Measurements from ENCODE around the gene CAMKV.

Gene CAMKV

GRCh38 chr3:49865198-49865784 lies 4.4 kb downstream of the CAMKV start:
- Histone ChIP-seq H3K9me3 (ENCODE audit: control insufficient read depth, low read length) (no peaks in the 10 kb centered on the region), H2BK120ac (ENCODE audit: low read depth, low read length) (no peak overlapping the region), H2BK12ac (ENCODE audit: low read length in 2 of 2) (no peak overlapping the region), H3K79me1 (replicated peaks; ENCODE audit: low read length, poor library complexity, severe bottlenecking) (no peaks in the 10 kb centered on the region), H3K4me1 (ENCODE audit: control insufficient read depth, insufficient read depth, low read depth, low read length) (peaks cover 12% of the 10 kb centered on the region), H2BK15ac (ENCODE audit: low read depth, poor library complexity, severe bottlenecking) (no peak overlapping the region), H3K9ac (ENCODE audit: low read length) (no peak overlapping the region), H3K27ac (ENCODE audit: low read length, poor library complexity, severe bottlenecking) (no peak overlapping the region), H4K91ac (ENCODE audit: low read length) (no peak overlapping the region), H2AFZ (ENCODE audit: low read depth, low read length) (no peak overlapping the region), H3K23ac (ENCODE audit: low read length in 2 of 2) (no peak overlapping the region), H4K8ac (ENCODE audit: low read length) (no peak overlapping the region), H3K18ac (ENCODE audit: low read depth in 1 of 2, low read length in 2 of 2) (no peak overlapping the region), H3K4ac (ENCODE audit: low read depth in 1 of 2, low read length in 2 of 2) (no peak overlapping the region), H3K4me3 (ENCODE audit: insufficient read depth in 1 of 2, low read depth in 1 of 2, low read length in 2 of 2) (no peak overlapping the region), H3K4me2 (ENCODE audit: low read length, poor library complexity, severe bottlenecking) (no peak overlapping the region), H2BK5ac (ENCODE audit: low read depth, low read length, poor library complexity, severe bottlenecking) (no peak overlapping the region), H3K36me3 (ENCODE audit: control insufficient read depth in 1 of 2, insufficient read depth in 2 of 2, low read depth in 1 of 2, low read length in 2 of 2) (no peaks in the 10 kb centered on the region), H3K14ac (ENCODE audit: low read length in 2 of 2) (no peak overlapping the region), H3K27me3 (ENCODE audit: control insufficient read depth in 1 of 2, insufficient read depth in 1 of 2, low read length in 2 of 2) (peaks cover 71 to 90% of the 10 kb centered on the region in 2 experiments), H2AK5ac (ENCODE audit: low read length, severe bottlenecking) (no peak overlapping the region)
- 54% methylated on average over 7 of the region's 7 CpGs for WGBS
- no peak for DNase-seq

- 68% methylated on average over 5 of the region's 5 CpGs for WGBS
- peaks cover 7% of the 10 kb centered on the region for H3K4me1 ChIP-seq (ENCODE audit: control insufficient read depth, insufficient read depth, low read depth, low read length)
- H3K27ac ChIP-seq (ENCODE audit: low read length, poor library complexity, severe bottlenecking): no peak overlapping the region
- H2AK5ac ChIP-seq (ENCODE audit: low read length, severe bottlenecking): no peak overlapping the region
- H2BK15ac ChIP-seq (ENCODE audit: low read depth, poor library complexity, severe bottlenecking): no peak overlapping the region
- no peak overlapping the region for H3K23ac ChIP-seq (ENCODE audit: low read length in 2 of 2)
- H4K91ac ChIP-seq (ENCODE audit: low read length): no peak overlapping the region
- no peak overlapping the region for H3K4me3 ChIP-seq (ENCODE audit: insufficient read depth in 1 of 2, low read depth in 1 of 2, low read length in 2 of 2)
- H3K4me2 ChIP-seq (ENCODE audit: low read length, poor library complexity, severe bottlenecking): no peak overlapping the region
- no peak overlapping the region for H3K14ac ChIP-seq (ENCODE audit: low read length in 2 of 2)
- H2BK12ac ChIP-seq (ENCODE audit: low read length in 2 of 2): no peak overlapping the region
- DNase-seq: no peak
- no peak overlapping the region for H3K4ac ChIP-seq (ENCODE audit: low read depth in 1 of 2, low read length in 2 of 2)
- no peak overlapping the region for H3K18ac ChIP-seq (ENCODE audit: low read depth in 1 of 2, low read length in 2 of 2)
- H3K79me1 ChIP-seq (replicated peaks; ENCODE audit: low read length, poor library complexity, severe bottlenecking): no peaks in the 10 kb centered on the region
- no peak overlapping the region for H3K9ac ChIP-seq (ENCODE audit: low read length)
- H2AFZ ChIP-seq (ENCODE audit: low read depth, low read length): no peak overlapping the region
- no peaks in the 10 kb centered on the region for H3K9me3 ChIP-seq (ENCODE audit: control insufficient read depth, low read length)
- no peak overlapping the region for H2BK120ac ChIP-seq (ENCODE audit: low read depth, low read length)
- H3K36me3 ChIP-seq (ENCODE audit: control insufficient read depth in 1 of 2, insufficient read depth in 2 of 2, low read depth in 1 of 2, low read length in 2 of 2): peaks cover 0 to 2% of the 10 kb centered on the region in 2 experiments
- no peak overlapping the region for H4K8ac ChIP-seq (ENCODE audit: low read length)
- no peak overlapping the region for H2BK5ac ChIP-seq (ENCODE audit: low read depth, low read length, poor library complexity, severe bottlenecking)
- H3K27me3 ChIP-seq (ENCODE audit: control insufficient read depth in 1 of 2, insufficient read depth in 1 of 2, low read length in 2 of 2): peaks cover 65 to 83% of the 10 kb centered on the region in 2 experiments
Observed at GRCh38 chr3:49864505-49864904, 5.2 kb downstream of the CAMKV start.

DNA sequence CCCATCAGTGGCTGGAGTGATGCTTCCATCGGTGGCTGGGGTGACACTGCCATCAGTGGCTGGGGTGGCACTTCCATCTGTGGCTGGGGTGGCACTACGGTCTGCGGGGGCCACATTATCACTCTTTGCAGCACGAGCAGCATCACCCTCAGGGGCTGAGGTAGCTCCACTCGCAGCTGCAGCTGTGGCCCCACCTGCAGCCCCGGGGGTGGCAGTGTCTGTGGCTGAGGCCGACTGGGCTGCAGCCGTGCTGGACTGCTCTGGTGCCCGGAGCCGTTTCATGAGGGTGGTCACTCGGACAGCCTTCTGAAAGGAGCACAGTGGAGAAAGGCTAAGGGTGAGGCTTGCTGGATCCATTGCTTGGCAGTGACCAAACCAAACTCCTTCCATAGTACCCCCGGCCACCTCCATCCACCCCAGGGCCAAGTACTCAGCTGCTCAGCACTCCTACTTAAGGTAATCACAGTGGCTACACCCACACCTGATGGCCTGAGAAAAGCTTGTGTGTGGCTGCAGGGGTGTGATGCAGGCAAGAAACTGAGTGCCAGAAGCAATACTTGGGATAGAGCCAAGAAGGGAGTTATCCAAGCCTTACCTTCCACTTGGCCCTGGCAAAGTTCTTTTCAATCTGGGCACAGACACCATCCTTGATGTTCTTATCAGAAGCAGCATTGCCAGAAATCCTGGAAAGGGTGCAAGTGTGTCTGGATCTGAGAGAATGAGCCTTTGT lies 10.0 kb downstream of the CAMKV start:
- H3K27ac ChIP-seq (ENCODE audit: low read length, poor library complexity, severe bottlenecking): no peak overlapping the region
- H3K79me1 ChIP-seq (replicated peaks; ENCODE audit: low read length, poor library complexity, severe bottlenecking): peaks cover 9% of the 10 kb centered on the region
- no peak overlapping the region for H4K8ac ChIP-seq (ENCODE audit: low read length)
- H2BK120ac ChIP-seq (ENCODE audit: low read depth, low read length): no peak overlapping the region
- peaks cover 0 to 2% of the 10 kb centered on the region in 2 experiments for H3K36me3 ChIP-seq (ENCODE audit: control insufficient read depth in 1 of 2, insufficient read depth in 2 of 2, low read depth in 1 of 2, low read length in 2 of 2)
- no peak overlapping the region for H2BK15ac ChIP-seq (ENCODE audit: low read depth, poor library complexity, severe bottlenecking)
- WGBS: 81% methylated on average over 8 of the region's 12 CpGs
- H2AFZ ChIP-seq (ENCODE audit: low read depth, low read length): no peak overlapping the region
- no peak overlapping the region for H3K9ac ChIP-seq (ENCODE audit: low read length)
- peaks cover 19 to 39% of the 10 kb centered on the region in 2 experiments for H3K27me3 ChIP-seq (ENCODE audit: control insufficient read depth in 1 of 2, insufficient read depth in 1 of 2, low read length in 2 of 2)
- no peak overlapping the region for H2AK5ac ChIP-seq (ENCODE audit: low read length, severe bottlenecking)
- H3K4me2 ChIP-seq (ENCODE audit: low read length, poor library complexity, severe bottlenecking): no peak overlapping the region
- no peak overlapping the region for H2BK5ac ChIP-seq (ENCODE audit: low read depth, low read length, poor library complexity, severe bottlenecking)
- H4K91ac ChIP-seq (ENCODE audit: low read length): no peak overlapping the region
- no peaks in the 10 kb centered on the region for H3K9me3 ChIP-seq (ENCODE audit: control insufficient read depth, low read length)
- peaks cover 8% of the 10 kb centered on the region for H3K4me1 ChIP-seq (ENCODE audit: control insufficient read depth, insufficient read depth, low read depth, low read length)
- no peak for DNase-seq
- no peak overlapping the region for H3K18ac ChIP-seq (ENCODE audit: low read depth in 1 of 2, low read length in 2 of 2)
- H2BK12ac ChIP-seq (ENCODE audit: low read length in 2 of 2): no peak overlapping the region
- no peak overlapping the region for H3K4ac ChIP-seq (ENCODE audit: low read depth in 1 of 2, low read length in 2 of 2)
- H3K23ac ChIP-seq (ENCODE audit: low read length in 2 of 2): no peak overlapping the region
- no peak overlapping the region for H3K14ac ChIP-seq (ENCODE audit: low read length in 2 of 2)
- H3K4me3 ChIP-seq (ENCODE audit: insufficient read depth in 1 of 2, low read depth in 1 of 2, low read length in 2 of 2): no peak overlapping the region

- no peaks in the 10 kb centered on the region for H3K9me3 ChIP-seq (ENCODE audit: control insufficient read depth, low read length)
Observed at GRCh38 chr3:49856181-49857005, 13.3 kb downstream of the CAMKV start, which contains the start of gene TRAIP. Gene TRAIP (minus strand): TSS chr3:49856564. CDS start chr3:49856453, 111 bp downstream.

More at GRCh38 chr3:49856181-49857005, 13.3 kb downstream of the CAMKV start, which contains the start of gene TRAIP:
- peaks cover 8% of the 10 kb centered on the region for H3K4me1 ChIP-seq (ENCODE audit: control insufficient read depth, insufficient read depth, low read depth, low read length)
- H2AK5ac ChIP-seq (ENCODE audit: low read length, severe bottlenecking): no peak within 1 kb of the TSS
- peaks cover 0 to 2% of the 10 kb centered on the region in 2 experiments for H3K36me3 ChIP-seq (ENCODE audit: control insufficient read depth in 1 of 2, insufficient read depth in 2 of 2, low read depth in 1 of 2, low read length in 2 of 2)
- peak within 1 kb of the TSS; percentile 65 to 89 for H3K18ac ChIP-seq (ENCODE audit: low read depth in 1 of 2, low read length in 2 of 2)
- peak; percentile 93 for DNase-seq
- no peak within 1 kb of the TSS for H2BK5ac ChIP-seq (ENCODE audit: low read depth, low read length, poor library complexity, severe bottlenecking)
- H3K27ac ChIP-seq (ENCODE audit: low read length, poor library complexity, severe bottlenecking): no peak within 1 kb of the TSS
- peak within 1 kb of the TSS; percentile 79 for H3K9ac ChIP-seq (ENCODE audit: low read length)
- peak within 1 kb of the TSS; percentile 89 for H2AFZ ChIP-seq (ENCODE audit: low read depth, low read length)
- H3K23ac ChIP-seq (ENCODE audit: low read length in 2 of 2): no peak within 1 kb of the TSS
- H3K4ac ChIP-seq (ENCODE audit: low read depth in 1 of 2, low read length in 2 of 2): peak within 1 kb of the TSS; percentile 86 to 93
- H3K27me3 ChIP-seq (ENCODE audit: control insufficient read depth in 1 of 2, insufficient read depth in 1 of 2, low read length in 2 of 2): peaks cover 0 to 6% of the 10 kb centered on the region in 2 experiments
- 6% methylated on average over 52 of the region's 52 CpGs for WGBS
- H3K79me1 ChIP-seq (replicated peaks; ENCODE audit: low read length, poor library complexity, severe bottlenecking): peaks cover 9% of the 10 kb centered on the region
- peak within 1 kb of the TSS; percentile 98 for H4K8ac ChIP-seq (ENCODE audit: low read length)
- H2BK120ac ChIP-seq (ENCODE audit: low read depth, low read length): no peak within 1 kb of the TSS
- H3K4me2 ChIP-seq (ENCODE audit: low read length, poor library complexity, severe bottlenecking): peak within 1 kb of the TSS; percentile 91
- peak within 1 kb of the TSS; percentile 82 for H2BK15ac ChIP-seq (ENCODE audit: low read depth, poor library complexity, severe bottlenecking)
- no peak within 1 kb of the TSS for H3K14ac ChIP-seq (ENCODE audit: low read length in 2 of 2)
- no peak within 1 kb of the TSS for H2BK12ac ChIP-seq (ENCODE audit: low read length in 2 of 2)
- H4K91ac ChIP-seq (ENCODE audit: low read length): peak within 1 kb of the TSS; percentile 92
- H3K4me3 ChIP-seq (ENCODE audit: insufficient read depth in 1 of 2, low read depth in 1 of 2, low read length in 2 of 2): peak within 1 kb of the TSS; percentile 75 to 96

All from mesenchymal stem cell (in vitro differentiated cells and primary cell).